GM12872 (cell line): ENCODE results near the gene CCSER1.

Experiments used
- CTCF ChIP-seq: IDR thresholded peaks from 3 replicates; pipeline ENCODE4 v1.5.1; 2011; ENCODE audit warnings: low read depth, mild to moderate bottlenecking, low read length, moderate library complexity; ENCODE audit not compliant: insufficient read depth

CCSER1 gene

GRCh38 chr4:90970021-90970420 lies 842.8 kb downstream of the CCSER1 start:
- TF ChIP-seq CTCF = no peak

GRCh38 chr4:90977726-90978125 lies 850.5 kb downstream of the CCSER1 start:
- no peak for TF ChIP-seq CTCF

- TF ChIP-seq CTCF = no peak
Measured at GRCh38 chr4:90979556-90979955, 852.4 kb downstream of the CCSER1 start.

GRCh38 chr4:90982813-90983212 lies 855.6 kb downstream of the CCSER1 start:
- no peak for TF ChIP-seq CTCF

GRCh38 chr4:90990284-90990683 lies 863.1 kb downstream of the CCSER1 start:
- TF ChIP-seq CTCF = no peak

GRCh38 chr4:90992213-90992612 lies 865.0 kb downstream of the CCSER1 start:
- TF ChIP-seq CTCF = no peak

GRCh38 chr4:90994851-90995574 lies 867.8 kb downstream of the CCSER1 start:
- TF ChIP-seq CTCF = no peak
